Mucosa of descending colon (tissue), 3 donors: Measurements from ENCODE around the gene COX15. TPM values are rescaled to one million over a fixed set of nuclear protein-coding genes. Genes with fewer than 3 reads are reported as not detected.

ENCODE experiments used
- ATAC-seq: fragments of 200-7000 bp; cut with Tn5 transposase; one replicate; pipeline ENCODE4 v1.9.1; 2020; ENCODE audit warnings: mild to moderate bottlenecking, moderate library complexity
- DNase-seq, 3 donors: peaks; one replicate each; pipeline ENCODE4 v3.0.0-alpha.2; 2020
- H3K36me3 ChIP-seq: fragments of 200-600 bp; one replicate; pipeline ENCODE4 v1.8.0; 2021; ENCODE audit warnings: low read depth, mild to moderate bottlenecking
- H3K4me1 ChIP-seq: fragments of 200-600 bp; one replicate; pipeline ENCODE4 v1.8.0; 2021; ENCODE audit warnings: low read depth, mild to moderate bottlenecking
- H3K4me3 ChIP-seq: fragments of 200-600 bp; one replicate; pipeline ENCODE4 v1.8.0; 2021; ENCODE audit warnings: mild to moderate bottlenecking
- H3K9me3 ChIP-seq: fragments of 200-600 bp; one replicate; pipeline ENCODE4 v1.8.0; 2021; ENCODE audit warnings: mild to moderate bottlenecking
- intact Hi-C, 2 donors: fragments of 100-400 bp; cut with DNase I in 1 of 2; cut with micrococcal nuclease in 1 of 2; formaldehyde crosslinking; loops; one replicate each; pipeline versions ENCODE4 v1.11.0 to v1.11.1; 2022; cut with DNase I, micrococcal nuclease
- total RNA-seq, 3 donors: library from RNA; stranded (reverse); fragmentation: NEBNext Ultra II Directional in 2 of 3; extraction: Animal tissue kit (Norgen Biotek cat#: 25700) in 2 of 3; gene quantifications; one replicate each; pipeline versions ENCODE4 v1.2.1 to v1.2.4, GENCODE V29; 2021 to 2023
- TF ChIP-seq, protein P1 (sequence below): fragments of 200-600 bp; IDR thresholded peaks from one replicate; pipeline ENCODE4 v1.8.0; 2022; ENCODE audit warnings: antibody characterized with exemption, mild to moderate bottlenecking
- donor health status: DM: no; HTN: no; CAD: no; lungs with moderate emphysema.
- donor health status: DM: no; HTN: no; CAD: no.
- donor health status: DM: no; HTN: yes; CAD: no.

Gene COX15
- total RNA-seq, 3 donors from 2014 or later: 34.0 to 51.3 (median 46.1) TPM

DNA sequence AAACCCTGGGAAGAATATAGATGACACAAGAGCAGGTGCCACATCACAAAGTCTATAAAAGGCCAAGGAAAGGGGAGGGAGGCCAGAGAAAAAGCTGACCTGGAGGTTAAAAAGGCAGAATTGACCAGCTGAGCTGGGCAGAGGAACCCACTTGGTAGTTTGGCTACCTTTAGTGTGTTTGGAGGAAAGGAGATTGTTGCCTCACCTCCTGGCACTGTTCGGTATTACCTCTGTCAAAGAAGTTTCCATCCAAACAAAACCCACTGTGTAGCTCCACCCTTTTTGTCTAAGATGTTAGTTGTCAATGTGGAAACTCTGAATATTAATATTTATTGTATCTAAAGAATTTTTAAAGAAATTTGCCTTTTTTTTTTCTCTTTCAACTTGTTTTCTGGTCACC, 49.2 kb downstream of the COX15 start:
- no peaks in the 10 kb centered on the region for H3K36me3 ChIP-seq
- H3K4me1 ChIP-seq: peaks cover 10% of the 10 kb centered on the region
- no peaks in the 10 kb centered on the region for H3K9me3 ChIP-seq
- no peak overlapping the region for H3K4me3 ChIP-seq
- DNase-seq (no peak), ATAC-seq (peak; percentile 51)
- intact Hi-C loops: no loop called here
- TF ChIP-seq, protein P1, sequence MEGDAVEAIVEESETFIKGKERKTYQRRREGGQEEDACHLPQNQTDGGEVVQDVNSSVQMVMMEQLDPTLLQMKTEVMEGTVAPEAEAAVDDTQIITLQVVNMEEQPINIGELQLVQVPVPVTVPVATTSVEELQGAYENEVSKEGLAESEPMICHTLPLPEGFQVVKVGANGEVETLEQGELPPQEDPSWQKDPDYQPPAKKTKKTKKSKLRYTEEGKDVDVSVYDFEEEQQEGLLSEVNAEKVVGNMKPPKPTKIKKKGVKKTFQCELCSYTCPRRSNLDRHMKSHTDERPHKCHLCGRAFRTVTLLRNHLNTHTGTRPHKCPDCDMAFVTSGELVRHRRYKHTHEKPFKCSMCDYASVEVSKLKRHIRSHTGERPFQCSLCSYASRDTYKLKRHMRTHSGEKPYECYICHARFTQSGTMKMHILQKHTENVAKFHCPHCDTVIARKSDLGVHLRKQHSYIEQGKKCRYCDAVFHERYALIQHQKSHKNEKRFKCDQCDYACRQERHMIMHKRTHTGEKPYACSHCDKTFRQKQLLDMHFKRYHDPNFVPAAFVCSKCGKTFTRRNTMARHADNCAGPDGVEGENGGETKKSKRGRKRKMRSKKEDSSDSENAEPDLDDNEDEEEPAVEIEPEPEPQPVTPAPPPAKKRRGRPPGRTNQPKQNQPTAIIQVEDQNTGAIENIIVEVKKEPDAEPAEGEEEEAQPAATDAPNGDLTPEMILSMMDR: no peak

Other genes starting within 250 kb of the COX15 start
- 10 to 100 TPM in 2 of 3 donors, 1 to 10 TPM in 1; 4.9 to 38.5 (median 11.0) TPM for gene NKX2-3, start 199.2 kb downstream of the COX15 start, total RNA-seq
- gene SLC25A28, start 111.7 kb downstream of the COX15 start, total RNA-seq: 10 to 100 TPM; 38.2 to 64.4 (median 39.6) TPM
- 10 to 100 TPM; 10.2 to 20.5 (median 14.3) TPM for gene ENTPD7, start 72.6 kb downstream of the COX15 start, total RNA-seq
- 10 to 100 TPM; 10.7 to 22.1 (median 11.4) TPM for gene CUTC, start 107 bp upstream of the COX15 start, total RNA-seq
- gene ABCC2, start 50.5 kb upstream of the COX15 start, total RNA-seq: 1 to 10 TPM in 2 of 3 donors, under 1 TPM in 1; 0.69 to 1.6 (median 1.6) TPM